ENCODE measurements around the gene SRD5A1.

Gene SRD5A1

GRCh38 chr5:6723122-6723815 lies 90.0 kb downstream of the SRD5A1 start:
- peak; percentile 39 for DNase-seq (ENCODE audit: low read depth)
- H3K4me3 ChIP-seq (ENCODE audit: control insufficient read depth, low read depth, low read length): no peak overlapping the region

GRCh38 chr5:6723816-6724300 lies 90.6 kb downstream of the SRD5A1 start:
- no peak for DNase-seq (ENCODE audit: low read depth)
- H3K4me3 ChIP-seq (ENCODE audit: control insufficient read depth, low read depth, low read length): no peak overlapping the region
- TF ChIP-seq CTCF (conservative IDR thresholded peaks at IDR 0.05; ENCODE audit: control insufficient read depth, insufficient read depth, low read depth, low read length): no peak

More at GRCh38 chr5:6723122-6723815, 90.0 kb downstream of the SRD5A1 start:
- TF ChIP-seq CTCF (conservative IDR thresholded peaks at IDR 0.05; ENCODE audit: control insufficient read depth, insufficient read depth, low read depth, low read length): no peak

Data from fibroblast of mammary gland (primary cell).